NCI-H128 (cell line): ENCODE data around the gene ELL2.
"Not testable (repeated sequence)": the region's sequence is repeated elsewhere in the genome, so short reads cannot be mapped to it uniquely, and the experiment has no call there.

Experiments
- DNase-seq: peaks from one replicate; lab custom pipeline; 2025; ENCODE audit not compliant: unreplicated experiment; lab: John Stamatoyannopoulos, UW

Gene ELL2

DNA sequence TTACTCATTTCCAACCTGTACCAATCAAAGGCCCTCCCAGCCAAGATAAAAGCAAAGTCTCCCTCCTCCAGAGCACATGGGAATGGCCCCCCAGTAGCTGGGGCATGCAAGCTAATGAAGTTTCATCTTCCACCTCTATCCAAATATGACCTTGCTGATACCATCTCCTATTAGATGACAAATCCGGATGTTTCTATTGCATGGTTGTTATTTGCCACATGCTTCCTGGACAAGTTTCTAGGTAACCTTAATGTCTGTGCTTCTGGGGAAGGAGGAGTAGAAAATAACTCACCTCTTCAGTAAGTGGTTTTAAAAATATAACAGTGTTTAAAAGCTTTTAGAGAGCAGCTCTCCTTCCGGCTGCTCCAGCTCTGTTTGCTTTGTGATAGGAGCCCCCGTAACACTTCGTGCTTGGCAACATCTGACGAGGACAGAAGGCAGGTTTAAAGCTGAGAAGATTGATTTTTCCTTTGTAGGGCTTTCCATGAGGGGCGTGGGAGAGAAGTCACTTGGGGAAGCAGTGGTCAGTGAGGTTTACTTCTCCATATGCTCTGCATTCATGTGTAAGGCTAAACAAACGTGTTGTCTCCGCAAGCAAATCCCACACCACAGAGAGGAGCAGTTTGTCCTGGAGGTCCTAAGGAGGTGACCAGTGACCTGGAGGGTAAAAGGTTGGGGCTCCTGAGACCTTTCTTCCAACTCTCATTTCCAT lies 98.8 kb downstream of the ELL2 start:
- no peak for DNase-seq

DNA sequence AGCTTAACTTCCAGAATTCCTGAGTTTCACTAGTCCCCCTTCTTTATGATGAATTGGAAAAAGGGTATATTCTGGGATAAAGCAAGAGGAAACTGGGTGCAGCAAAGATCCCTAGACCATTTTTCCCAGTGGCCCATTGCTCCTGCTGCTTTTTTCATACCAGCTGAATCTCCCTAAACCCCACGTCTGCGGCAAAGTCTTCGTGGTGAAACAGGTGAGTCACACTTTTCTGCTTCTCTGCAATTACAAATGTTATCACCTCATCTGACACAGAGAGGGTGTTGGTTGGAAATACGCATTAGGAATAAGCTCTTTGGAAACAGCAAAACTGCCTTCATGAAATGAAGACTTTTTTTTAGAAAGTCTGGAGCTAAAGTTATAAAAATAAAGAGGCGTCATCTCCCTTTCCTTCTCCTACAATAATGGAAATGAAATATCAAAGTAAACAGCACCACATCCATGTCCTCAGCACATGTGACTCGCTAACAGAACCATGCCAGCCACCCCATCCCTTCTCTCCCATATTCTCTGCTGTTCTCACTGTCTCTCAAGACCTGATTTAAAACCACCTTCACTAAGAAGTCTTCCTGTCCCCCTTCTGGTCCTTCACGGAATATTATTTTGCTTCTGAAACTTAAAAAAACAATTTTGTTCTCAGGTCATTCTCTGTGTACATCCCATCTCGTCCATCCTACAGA lies 99.6 kb downstream of the ELL2 start:
- no peak for DNase-seq

DNA sequence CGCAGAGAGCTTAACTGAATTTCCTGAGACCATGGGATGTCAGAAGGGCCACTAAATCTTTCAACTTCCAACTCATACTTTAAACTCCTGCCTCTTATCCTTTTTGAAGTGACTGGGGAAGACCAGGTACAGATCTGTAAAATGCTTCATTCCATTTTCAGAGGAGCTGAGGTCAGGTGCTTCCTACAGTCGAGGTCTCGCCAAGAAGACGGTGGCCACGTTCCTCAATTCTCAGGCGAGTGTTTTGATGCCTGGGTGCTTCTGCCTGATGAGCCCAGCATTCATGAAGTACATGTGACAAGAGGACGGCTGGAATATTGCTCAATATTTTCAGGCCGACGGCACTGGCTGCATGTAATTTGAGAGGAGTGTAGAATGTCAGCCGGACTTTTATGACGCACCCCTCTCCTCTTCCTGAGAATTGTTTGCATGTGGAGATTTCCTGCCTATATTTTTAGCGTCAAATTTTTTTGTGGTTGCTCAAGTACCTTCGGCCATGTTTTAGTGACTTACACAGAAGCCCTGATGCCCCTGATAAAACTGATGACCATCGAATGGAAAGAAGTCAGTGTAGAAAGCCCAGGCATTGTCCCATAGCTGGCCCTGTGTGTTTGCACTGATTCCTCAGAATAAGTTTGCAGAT lies 100.3 kb downstream of the ELL2 start:
- no peak for DNase-seq

DNA sequence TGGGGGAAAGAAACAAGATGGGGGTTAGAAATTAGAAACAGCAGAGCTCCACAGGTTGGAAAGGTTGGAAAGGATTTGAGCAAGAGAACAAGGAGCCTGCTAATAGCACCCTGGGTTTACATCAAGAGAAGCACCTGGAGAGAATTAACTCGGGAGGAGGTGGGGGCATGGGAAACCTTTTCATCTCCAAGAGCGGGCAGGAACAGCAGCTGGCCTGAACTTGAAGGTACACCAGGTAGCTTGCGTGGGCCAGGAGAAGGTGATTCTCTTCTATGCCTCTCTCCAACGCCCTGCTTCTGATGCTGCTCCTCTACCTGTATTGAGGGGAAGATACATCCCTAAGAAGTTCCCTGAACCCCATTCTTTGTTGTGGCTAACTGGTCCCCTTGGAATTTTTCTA lies 102.0 kb downstream of the ELL2 start:
- DNase-seq: no peak

DNA sequence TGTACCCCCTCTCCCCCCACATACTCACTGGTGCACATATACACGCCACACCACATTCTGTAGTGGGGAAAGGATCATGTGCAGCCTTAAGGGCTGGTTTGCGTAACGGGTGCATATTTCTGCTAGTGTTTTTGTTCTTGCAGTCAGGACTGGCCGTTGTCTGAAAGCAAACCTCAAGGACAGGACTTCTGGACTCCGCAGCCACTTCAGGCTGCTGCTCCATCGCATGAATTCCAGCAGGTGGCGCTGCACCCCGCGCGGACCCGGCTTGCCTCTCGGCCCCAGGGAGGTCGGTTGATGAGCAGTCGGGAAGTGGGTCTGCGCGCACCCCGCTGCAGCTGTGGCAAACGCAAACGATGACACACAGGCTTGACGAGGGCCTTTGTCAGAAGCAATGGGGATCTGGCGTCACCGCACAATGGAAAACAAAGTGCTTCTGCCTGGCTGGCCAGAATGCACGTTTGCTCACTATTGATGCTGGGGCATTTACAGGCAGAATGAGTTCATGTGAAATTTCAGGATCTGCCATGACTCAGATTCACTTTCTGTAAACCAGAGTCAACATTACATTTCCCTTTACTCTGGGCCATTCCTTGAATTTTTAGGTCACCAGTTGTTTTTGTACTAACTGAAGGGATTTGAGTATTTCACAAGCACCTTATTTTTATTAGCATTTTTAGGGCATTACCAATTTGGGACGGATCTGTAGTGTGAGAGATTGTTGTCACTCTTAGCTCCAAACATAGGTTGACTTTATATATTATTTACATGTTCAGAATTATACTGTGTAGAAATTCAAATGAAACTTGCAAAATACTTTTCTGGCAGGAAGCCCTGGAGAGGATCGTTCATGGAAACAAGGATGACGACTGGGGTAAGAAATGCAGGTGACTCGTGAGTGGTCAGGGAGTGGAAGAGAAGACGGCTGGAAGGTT lies 102.7 kb downstream of the ELL2 start:
- peak; percentile 41 for DNase-seq

DNA sequence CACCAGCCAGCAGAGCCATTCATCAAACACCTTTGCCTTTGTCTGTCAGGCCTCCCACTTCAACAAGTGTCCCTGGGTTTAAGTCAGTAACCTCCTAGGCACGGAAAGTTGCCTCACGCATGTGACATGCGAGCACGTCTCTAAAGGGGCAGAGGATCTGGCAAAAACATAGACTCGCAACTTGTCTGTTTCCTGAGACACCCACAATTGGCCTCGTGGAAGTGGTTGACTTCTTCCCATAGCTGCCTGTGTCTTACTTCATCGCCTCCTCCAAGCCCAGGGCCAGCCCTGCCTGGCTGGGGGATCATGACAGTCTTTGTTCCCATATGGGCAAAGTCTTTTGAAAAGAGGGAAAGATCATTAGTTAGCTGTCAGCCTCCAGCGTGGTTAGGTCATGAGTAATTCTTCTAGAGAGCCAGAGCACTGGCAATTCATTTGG lies 103.6 kb downstream of the ELL2 start:
- no peak for DNase-seq

DNA sequence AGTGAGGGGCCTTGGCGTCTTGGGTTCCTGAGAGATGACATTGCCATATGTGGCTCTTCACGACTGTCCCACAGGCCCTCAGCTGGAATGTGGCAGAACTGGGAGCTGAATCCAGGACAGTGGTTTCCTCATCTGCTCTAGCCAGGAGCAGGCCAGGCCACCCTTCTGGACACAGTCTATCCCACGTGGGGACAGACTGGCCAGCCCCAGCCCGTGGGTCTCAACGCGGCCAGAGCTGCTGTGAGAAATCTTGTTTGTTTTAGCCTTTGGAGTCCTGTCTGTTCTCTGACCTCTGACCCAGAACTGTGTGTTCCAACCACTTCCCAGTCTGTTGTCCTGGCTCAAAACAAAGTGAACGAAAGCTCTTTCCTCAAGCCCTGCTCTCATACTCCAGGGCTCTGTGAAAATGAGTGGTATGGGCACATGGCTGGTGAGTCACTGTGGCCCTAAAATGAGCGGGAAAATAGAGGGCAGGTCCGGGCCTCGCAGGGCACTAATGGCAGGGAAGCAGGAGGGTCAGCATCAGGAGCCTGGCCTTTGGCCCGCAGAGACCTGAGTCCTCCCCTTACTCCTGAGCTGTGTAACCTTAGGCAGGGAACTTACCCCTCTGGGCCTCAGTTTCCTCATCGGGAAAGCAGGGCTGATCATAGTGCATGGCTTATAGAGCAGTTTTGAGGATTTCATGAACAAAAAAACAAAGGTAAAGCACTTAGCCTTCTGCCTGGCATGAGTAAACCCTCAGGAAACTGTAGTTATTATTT lies 104.3 kb downstream of the ELL2 start:
- no peak for DNase-seq

DNA sequence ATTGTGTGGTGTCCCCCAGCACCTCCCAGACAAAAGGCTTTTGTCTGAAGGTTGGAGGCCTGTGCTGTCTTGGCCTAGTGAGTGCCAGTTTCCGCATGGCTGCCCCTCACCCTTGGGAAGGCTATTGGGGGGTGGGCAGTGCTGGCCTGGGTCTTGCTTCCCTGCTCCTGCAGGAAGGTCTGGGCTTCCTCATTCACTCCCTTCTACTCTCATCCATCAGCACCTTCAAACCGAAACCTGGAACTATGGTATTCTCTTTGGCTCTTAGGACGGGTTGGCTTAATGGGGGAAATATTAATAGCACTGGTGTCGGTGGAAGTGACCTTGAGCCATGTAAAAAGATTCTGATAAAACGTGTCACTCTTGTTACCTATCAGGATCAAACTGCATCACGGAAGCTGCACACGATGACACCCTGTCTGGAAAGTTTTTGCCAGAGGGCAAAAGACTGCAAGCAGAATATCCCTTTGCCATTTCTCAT lies 105.1 kb downstream of the ELL2 start:
- no peak for DNase-seq

DNA sequence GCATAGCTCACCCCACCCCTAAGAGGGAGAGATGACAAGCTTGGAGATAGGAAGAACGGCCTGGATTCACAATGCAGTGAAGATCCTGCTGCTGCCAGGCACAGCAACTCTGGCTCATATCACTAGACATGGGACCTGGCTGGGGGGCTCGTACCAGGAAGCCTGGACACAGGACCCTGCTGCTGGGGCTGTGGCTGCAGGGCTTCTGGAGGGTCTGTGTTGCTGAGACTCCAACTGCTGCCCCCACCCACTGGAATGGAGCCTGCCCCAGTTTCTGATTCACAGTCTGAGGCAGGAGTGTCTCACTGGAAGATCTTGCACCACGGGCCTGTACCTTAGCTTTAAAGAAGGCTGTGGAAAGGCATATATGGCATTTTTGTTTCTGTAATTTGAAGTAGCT lies 108.2 kb downstream of the ELL2 start:
- DNase-seq: no peak

DNA sequence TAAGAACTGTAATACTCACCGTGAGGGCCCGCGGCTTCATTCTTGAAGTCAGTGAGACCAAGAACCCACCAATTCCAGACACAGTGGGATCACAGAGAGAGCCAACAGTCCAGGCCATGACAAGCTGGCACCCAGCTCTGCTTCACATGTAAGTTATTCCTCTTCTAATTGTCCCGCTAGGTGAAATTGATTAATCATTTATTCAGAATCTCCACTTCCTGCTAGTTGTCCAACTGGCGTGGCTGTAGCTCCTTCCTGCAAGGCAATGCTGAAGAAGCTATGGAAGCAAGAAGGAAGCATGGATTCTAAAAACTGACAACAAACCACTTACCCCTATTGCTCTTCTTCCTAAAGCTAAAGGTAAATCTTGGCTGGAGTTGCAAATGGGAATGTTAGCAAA lies 109.1 kb downstream of the ELL2 start:
- DNase-seq: no peak

DNA sequence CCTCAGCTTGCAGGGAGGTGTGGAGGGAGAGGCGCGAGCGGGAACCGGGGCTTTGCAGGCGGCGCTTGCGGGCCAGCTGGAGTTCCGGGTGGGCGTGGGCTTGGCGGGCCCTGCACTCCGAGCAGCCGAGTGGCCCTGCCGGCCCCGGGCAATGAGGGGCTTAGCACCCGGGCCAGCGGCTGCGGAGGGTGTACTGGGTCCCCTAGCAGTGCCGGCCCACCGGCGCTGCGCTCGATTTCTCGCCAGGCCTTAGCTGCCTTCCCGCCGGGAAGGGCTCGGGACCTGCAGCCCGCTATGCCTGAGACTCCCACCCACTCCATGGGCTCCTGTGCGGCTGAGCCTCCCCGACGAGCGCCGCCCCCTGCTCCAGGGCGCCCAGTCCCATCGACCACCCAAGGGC lies 110.5 kb downstream of the ELL2 start:
- not testable (repeated sequence) for DNase-seq

DNA sequence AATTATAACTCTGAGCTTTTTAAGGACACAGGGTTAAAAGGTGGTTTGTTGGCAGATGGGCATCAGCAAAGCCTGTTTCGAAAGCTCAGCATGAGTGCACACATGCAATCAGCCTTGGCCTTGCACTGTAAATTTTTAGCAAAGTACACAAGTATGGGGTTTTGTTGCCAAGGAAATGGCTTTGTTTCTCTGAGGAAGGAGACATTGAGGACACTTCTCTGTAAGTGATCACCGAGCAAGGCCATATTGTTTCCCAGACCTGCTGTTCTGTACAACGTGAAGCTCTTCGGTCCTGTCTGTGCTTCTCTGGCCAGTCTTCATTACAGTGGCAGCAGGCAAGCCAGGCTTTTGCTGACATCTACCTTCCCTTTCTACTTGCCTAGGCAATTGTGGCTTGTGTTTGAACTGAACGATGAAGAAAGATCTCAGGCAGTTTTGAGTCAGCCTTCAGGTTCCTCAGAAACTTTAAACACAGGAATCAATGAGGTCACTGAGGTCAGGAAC lies 111.2 kb downstream of the ELL2 start:
- DNase-seq: no peak

DNA sequence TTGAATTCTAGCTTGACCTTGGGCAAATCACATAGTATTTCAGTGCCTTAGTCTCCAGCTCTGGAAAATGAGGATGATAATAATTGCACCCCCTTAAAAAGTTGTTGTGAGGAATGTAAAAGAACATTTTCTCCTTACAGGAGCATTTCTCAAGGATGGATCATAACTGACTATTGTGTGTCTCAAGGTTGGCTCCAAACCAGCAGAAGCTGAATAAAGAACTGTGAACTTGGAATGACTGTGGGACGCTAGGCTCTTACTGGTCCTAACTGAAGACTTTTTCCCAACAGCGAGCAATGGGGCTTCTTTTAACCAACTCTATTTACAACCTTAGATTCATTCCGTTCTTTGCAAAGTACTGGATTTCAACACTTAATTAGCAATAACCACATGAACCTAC lies 113.0 kb downstream of the ELL2 start:
- DNase-seq: no peak

DNA sequence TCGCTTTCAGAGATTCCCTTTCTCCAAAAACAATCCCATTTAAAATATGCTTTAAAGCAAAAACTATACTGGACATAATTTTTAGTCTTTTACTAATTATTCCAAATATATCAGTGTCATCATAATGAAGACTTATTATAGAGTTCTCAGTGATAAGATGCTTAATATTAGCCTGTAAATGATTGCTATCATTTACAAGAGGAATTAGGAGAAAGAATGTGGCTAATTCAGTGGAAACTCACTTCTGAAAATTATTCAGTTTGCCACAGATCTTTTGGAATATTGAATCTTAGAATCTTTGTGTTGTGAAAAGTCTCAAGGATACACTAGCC lies 114.4 kb downstream of the ELL2 start:
- DNase-seq: no peak

DNA sequence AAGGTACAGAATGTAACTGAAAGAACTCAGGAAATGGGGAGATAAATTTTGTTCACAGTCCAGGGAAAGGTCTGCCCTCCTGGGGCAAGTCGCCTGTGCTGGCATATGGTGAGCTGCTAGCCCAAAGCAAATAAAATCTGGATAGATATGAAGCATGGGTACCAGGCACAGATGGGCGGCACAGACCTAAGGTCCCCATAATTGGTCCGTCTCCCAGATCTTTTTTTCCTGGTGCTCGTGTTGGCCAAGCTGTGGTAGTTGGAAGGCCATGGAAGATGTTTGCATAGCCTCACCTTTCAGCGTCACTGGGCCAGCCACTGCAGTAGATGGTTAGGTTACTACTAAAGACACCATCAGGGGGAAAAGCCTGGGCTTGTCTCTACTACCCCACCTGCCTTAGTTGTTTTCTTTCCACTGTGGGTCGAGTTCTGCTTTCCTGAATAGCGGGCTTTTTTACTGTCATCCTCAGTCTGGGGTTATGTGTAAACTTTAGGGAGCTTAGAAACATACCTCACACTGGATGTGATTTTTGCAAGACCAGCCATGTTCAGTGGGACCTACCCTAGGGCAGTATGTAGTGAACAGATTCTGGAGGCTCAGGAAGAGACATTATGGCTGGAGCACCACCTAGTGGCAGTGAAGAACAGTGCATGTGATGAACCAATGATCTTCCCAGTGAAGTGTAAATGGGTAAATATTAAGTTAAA lies 114.9 kb downstream of the ELL2 start:
- DNase-seq: peak; percentile 34

DNA sequence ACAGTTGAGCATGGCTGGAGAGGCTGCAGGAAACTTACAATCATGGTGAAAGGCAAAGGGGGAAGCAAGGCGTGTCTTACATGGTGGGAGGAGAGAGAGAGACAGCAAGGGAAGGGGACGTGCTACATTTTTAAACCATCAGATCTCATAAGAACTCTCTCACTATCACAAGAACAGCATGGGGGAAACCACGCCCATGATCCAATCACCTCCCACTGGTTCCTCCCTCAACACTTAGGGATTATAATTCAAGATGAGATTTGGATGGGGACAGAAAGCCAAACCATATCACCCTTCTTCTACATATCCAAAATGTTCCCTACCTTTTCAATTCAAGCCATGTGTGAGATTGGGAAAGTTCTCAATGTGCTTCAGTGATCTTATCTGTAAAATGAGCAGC lies 116.3 kb downstream of the ELL2 start:
- no peak for DNase-seq

DNA sequence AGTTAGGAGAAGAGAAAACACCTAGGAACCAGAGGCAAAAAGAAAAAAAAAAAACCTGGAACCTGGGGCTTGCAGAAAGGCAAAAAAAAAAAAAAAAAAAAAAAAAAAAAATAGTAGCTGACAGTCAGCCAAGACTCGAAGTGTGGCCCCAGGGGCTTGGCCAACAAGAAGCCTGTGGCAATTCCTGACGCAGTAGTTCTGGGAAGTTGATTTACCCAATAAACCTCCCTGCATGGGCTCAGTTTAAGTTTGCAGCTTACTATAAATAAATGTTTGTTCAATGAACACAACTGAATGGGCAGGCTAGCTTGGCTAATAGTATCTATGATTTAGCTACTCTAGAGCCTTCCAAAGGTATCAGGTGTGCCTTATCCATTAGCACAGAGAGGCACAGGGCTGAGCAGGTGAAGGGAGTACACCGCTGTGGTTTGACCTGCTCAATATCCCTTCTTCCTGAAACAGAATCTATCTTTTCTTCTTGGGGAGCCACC lies 117.9 kb downstream of the ELL2 start:
- DNase-seq: no peak

DNA sequence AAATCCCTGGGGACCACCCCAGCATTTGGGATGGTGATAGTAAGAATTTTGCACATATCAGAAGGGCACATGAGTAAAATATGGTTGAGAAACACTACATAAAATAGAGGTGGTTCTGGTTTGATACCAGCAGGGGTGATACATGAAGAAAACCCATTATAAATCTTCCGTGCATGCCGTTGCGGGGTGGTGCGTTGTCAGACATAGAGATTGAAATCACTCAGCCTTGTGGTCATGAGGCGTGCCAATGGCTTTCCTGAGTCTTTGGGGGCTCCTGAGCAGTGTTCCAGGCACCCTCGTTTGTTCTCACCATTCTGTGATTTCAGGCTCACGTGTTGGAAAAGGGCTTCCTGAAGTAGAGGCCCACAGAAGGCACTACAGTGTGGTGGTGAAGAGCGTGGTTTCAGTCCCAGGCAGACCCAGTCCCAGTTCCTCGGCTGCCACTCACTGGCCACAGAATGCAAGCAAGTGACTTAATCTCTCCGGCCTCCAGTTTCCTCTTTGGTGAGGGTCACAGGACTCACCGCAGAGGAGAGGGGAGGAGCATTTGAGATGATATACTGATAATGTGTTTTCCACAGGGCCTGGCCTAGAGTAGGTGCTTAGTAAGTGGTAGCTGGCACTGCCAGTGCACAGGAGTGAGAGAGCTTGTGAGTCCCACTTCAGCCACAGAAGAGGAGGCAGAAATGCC lies 118.7 kb downstream of the ELL2 start:
- DNase-seq: no peak
